Fibroblast of lung (primary cell): ENCODE data around the gene CARHSP1. TPM values are rescaled to one million over a fixed set of nuclear protein-coding genes. Genes with fewer than 3 reads are reported as not detected.
A peak's percentile ranks its signal among the peaks of the same experiment; 100 is the strongest.

ENCODE experiments used
- DNase-seq, 2 donors: peaks; one replicate each; pipeline versions ENCODE4 v3.0.0 to v3.0.0-alpha.2; 2010; ENCODE audit warnings: low read depth in 2 of 2
- H2AFZ ChIP-seq: 2 replicates; pipeline ENCODE4 v1.5.1; 2012; ENCODE audit warnings: low read length, control low read depth, inconsistent platforms
- H3K27ac ChIP-seq: 2 replicates; pipeline ENCODE4 v1.5.1; 2011; ENCODE audit warnings: low read length, control low read depth; ENCODE audit not compliant: insufficient read depth
- H3K27me3 ChIP-seq: 2 replicates; pipeline ENCODE4 v1.5.1; 2011; ENCODE audit warnings: mild to moderate bottlenecking, low read length; ENCODE audit not compliant: control insufficient read depth, insufficient read depth
- H3K36me3 ChIP-seq: 2 replicates; pipeline ENCODE4 v1.5.1; 2011; ENCODE audit warnings: low read length; ENCODE audit not compliant: control insufficient read depth, insufficient read depth
- H3K4me1 ChIP-seq: 2 replicates; pipeline ENCODE4 v1.5.1; 2011; ENCODE audit warnings: low read length; ENCODE audit not compliant: control insufficient read depth, insufficient read depth; ENCODE audit errors: extremely low read depth
- H3K4me2 ChIP-seq: 2 replicates; pipeline ENCODE4 v1.5.1; 2011; ENCODE audit warnings: low read length, control low read depth; ENCODE audit not compliant: insufficient read depth; ENCODE audit errors: extremely low read depth
- H3K4me3 ChIP-seq, 4 experiments: fragments of 200-600 bp in 1 of 4; sonication (generic) in 1 of 4; replicated peaks in 1 of 4; 2 replicates each; pipeline ENCODE4 v1.5.1; 2011 to 2016; ENCODE audit warnings: low read length in 4 of 4, low read depth in 3 of 4, mild to moderate bottlenecking in 3 of 4, control low read depth in 2 of 4, inconsistent platforms in 1 of 4, mixed read lengths in 1 of 4; ENCODE audit not compliant: insufficient read depth in 1 of 4; ENCODE audit errors: control extremely low read depth in 1 of 4
- H3K79me2 ChIP-seq: 2 replicates; pipeline ENCODE4 v1.5.1; 2012; ENCODE audit warnings: mild to moderate bottlenecking, low read length, inconsistent platforms; ENCODE audit not compliant: control insufficient read depth, insufficient read depth
- H3K9ac ChIP-seq: 2 replicates; pipeline ENCODE4 v1.5.1; 2011; ENCODE audit warnings: mild to moderate bottlenecking, low read length, control low read depth; ENCODE audit not compliant: insufficient read depth
- H3K9me3 ChIP-seq: 2 replicates; pipeline ENCODE4 v1.5.1; 2012; ENCODE audit warnings: low read depth, low read length; ENCODE audit not compliant: control insufficient read depth, insufficient read depth
- H4K20me1 ChIP-seq: 2 replicates; pipeline ENCODE4 v1.5.1; 2011; ENCODE audit warnings: low read length; ENCODE audit not compliant: control insufficient read depth, insufficient read depth; ENCODE audit errors: extremely low read depth
- EZH2 ChIP-seq: IDR thresholded peaks from 2 replicates; pipeline ENCODE4 v1.5.1; 2012; ENCODE audit warnings: low read length, control low read depth, mild to moderate bottlenecking; ENCODE audit errors: missing control alignments
- polyA plus RNA-seq, 2 donors: library from polyadenylated mRNA; depleted of rRNA in 1 of 2; stranded (reverse) in 1 of 2; unstranded in 1 of 2; fragments of >200 nt; gene quantifications; 2 replicates each; pipeline ENCODE4 v1.2.1, GENCODE V29; 2011 to 2012; ENCODE audit warnings: missing spikeins in 1 of 2
- total RNA-seq: library from RNA; depleted of rRNA; stranded (reverse); fragments of >200 nt; gene quantifications from 2 replicates; pipeline ENCODE4 v1.2.1, GENCODE V29; 2014
- TF ChIP-seq, protein P1 (sequence below), 2 donors: IDR thresholded peaks in 1 of 2; conservative IDR thresholded peaks in 1 of 2; 1 replicate in 1 of 2; 2 replicates in 1 of 2; pipeline ENCODE4 v1.5.1; 2011 to 2012; ENCODE audit warnings: low read length in 2 of 2, control low read depth in 1 of 2, inconsistent platforms in 1 of 2, low read depth in 1 of 2, mild to moderate bottlenecking in 1 of 2

CARHSP1 gene
- total and polyA plus RNA-seq, 2 donors (not counting 1 experiment from before 2014, with no cell fraction given), result 90.9 to 108 TPM

DNA sequence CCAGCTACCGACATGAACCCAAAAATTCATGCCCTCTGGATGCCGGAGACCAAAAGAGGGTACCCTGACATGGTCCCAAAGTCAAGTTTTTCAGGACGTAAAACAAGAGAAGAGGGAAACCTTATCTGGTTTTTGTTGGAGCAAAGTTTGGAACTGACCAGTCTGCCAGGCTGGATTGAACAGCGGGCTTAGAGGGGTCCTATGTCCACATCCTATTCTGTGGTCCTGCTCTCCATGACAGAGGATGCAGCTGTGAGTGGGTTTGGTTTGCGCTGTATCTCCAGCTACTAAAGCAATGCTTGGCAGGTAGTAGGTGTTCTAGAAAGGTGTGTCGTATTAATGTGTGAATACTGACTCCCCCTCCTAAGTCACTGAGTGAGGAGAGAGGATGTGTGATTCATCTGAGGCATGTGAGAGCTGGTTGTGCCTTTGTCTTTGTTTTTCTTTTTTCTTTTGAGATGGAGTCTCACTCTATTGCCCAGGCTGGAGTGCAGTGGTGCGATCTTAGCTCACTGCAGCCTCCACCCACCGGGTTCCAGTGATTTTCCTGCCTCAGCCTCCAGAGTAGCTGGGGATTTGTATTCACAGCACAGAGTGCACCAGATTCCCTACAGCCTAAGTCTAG is 40.2 kb downstream of the CARHSP1 start:
- no peaks in the 10 kb centered on the region for H3K9me3 ChIP-seq
- no peak overlapping the region for H3K9ac ChIP-seq
- peaks cover 6% of the 10 kb centered on the region for H3K79me2 ChIP-seq
- H3K27ac ChIP-seq, result no peak overlapping the region
- no peak overlapping the region for H2AFZ ChIP-seq
- H3K36me3 ChIP-seq, result peaks cover 11% of the 10 kb centered on the region
- TF ChIP-seq EZH2, result no peak
- TF ChIP-seq, protein P1, sequence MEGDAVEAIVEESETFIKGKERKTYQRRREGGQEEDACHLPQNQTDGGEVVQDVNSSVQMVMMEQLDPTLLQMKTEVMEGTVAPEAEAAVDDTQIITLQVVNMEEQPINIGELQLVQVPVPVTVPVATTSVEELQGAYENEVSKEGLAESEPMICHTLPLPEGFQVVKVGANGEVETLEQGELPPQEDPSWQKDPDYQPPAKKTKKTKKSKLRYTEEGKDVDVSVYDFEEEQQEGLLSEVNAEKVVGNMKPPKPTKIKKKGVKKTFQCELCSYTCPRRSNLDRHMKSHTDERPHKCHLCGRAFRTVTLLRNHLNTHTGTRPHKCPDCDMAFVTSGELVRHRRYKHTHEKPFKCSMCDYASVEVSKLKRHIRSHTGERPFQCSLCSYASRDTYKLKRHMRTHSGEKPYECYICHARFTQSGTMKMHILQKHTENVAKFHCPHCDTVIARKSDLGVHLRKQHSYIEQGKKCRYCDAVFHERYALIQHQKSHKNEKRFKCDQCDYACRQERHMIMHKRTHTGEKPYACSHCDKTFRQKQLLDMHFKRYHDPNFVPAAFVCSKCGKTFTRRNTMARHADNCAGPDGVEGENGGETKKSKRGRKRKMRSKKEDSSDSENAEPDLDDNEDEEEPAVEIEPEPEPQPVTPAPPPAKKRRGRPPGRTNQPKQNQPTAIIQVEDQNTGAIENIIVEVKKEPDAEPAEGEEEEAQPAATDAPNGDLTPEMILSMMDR (conservative IDR thresholded peaks at IDR 0.05 in 1 of 2, IDR thresholded peaks at IDR 0.05 in 1 of 2; ENCODE audit: low read depth in 1 of 2, low read length in 2 of 2), result no peak
- H3K4me3 ChIP-seq, result no peak overlapping the region
- H4K20me1 ChIP-seq, result no peaks in the 10 kb centered on the region
- H3K4me2 ChIP-seq, result no peak overlapping the region
- peak in 1 of 2 donors; percentile 27 for DNase-seq
- H3K27me3 ChIP-seq, result no peaks in the 10 kb centered on the region
- no peaks in the 10 kb centered on the region for H3K4me1 ChIP-seq

DNA sequence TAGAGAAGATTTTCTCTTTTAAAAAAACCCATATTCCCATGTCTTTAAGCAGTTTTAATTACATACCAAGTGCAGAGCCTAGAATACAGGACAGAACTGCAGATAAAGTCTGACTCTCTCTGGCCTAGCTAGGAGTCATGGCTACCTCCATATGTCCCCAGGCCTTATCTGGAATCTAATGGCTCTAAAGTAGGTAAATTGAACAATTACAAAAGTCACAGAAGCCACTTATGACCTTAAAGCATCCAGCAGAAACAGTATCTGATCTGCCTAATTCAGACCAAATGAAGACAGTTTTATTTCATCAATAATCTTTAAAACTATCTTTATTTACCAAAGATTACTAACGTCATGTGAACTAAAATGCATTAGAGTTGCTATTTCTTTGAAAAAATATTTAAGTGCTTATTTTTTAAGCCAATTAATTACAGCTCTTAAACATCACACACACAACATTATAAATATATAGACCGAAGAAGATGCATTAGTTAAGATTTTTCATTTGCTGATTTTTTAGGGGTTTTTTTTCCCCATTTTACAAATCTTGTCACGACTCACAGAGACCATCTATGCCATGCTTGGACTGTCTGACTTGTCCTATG is 42.4 kb downstream of the CARHSP1 start:
- Histone ChIP-seq H3K79me2 (peaks cover 2% of the 10 kb centered on the region), H3K9ac (no peak overlapping the region), H2AFZ (no peak overlapping the region), H3K4me3 (no peak overlapping the region), H3K27ac (no peak overlapping the region), H3K4me1 (no peaks in the 10 kb centered on the region), H3K9me3 (no peaks in the 10 kb centered on the region), H4K20me1 (no peaks in the 10 kb centered on the region), H3K4me2 (no peak overlapping the region), H3K27me3 (no peaks in the 10 kb centered on the region), H3K36me3 (peaks cover 7% of the 10 kb centered on the region)
- TF ChIP-seq, protein P1 (conservative IDR thresholded peaks at IDR 0.05 in 1 of 2, IDR thresholded peaks at IDR 0.05 in 1 of 2; ENCODE audit: low read depth in 1 of 2, low read length in 2 of 2), result no peak
- no peak for TF ChIP-seq EZH2
- DNase-seq, result no peak

DNA sequence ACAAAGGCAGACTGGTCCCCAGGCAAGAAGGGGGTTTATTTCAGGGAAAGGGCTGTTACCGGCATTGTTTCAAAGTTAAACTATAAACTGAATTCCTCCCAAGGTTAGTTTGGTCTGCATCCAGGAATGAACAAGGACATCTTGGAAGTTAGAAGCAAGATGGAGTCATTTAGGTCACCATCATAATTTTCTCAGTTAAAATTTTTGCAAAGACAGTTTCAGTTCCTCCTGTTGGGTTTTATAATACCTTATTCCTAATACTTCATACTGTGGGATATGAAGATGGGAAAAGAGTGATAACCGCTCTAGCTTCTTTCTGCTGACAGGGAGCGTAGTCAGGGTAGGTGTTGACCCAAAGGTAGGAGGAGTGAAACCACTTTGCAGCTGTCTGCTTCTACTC is 46.4 kb downstream of the CARHSP1 start:
- Histone ChIP-seq H3K27ac (no peak overlapping the region), H4K20me1 (no peaks in the 10 kb centered on the region)

More for the DNA sequence above, 46.4 kb downstream of the CARHSP1 start:
- Histone ChIP-seq H3K36me3 (peaks cover 6% of the 10 kb centered on the region), H3K4me1 (peaks cover 3% of the 10 kb centered on the region), H2AFZ (no peak overlapping the region), H3K4me2 (no peak overlapping the region), H3K9me3 (no peaks in the 10 kb centered on the region), H3K4me3 (no peak overlapping the region), H3K79me2 (peaks cover 2% of the 10 kb centered on the region), H3K27me3 (no peaks in the 10 kb centered on the region), H3K9ac (no peak overlapping the region)
- no peak for TF ChIP-seq EZH2
- TF ChIP-seq, protein P1 (conservative IDR thresholded peaks at IDR 0.05 in 1 of 2, IDR thresholded peaks at IDR 0.05 in 1 of 2; ENCODE audit: low read depth in 1 of 2, low read length in 2 of 2), result no peak
- no peak for DNase-seq
